ENCODE measurements around the gene EN2. TPM values are rescaled to one million over a fixed set of nuclear protein-coding genes. Genes with fewer than 3 reads are reported as not detected.

Gene EN2
- total RNA-seq, 2 donors from 2014 or later, result not detected

- H3K4me1 ChIP-seq (ENCODE audit: control insufficient read depth, insufficient read depth, low read length), result no peaks in the 10 kb centered on the region
- peaks cover 86% of the 10 kb centered on the region for H3K27me3 Mint-ChIP-seq (ENCODE audit: insufficient read depth)
- 90 to 98% methylated on average over 7 to 11 of the region's 11 CpGs for WGBS, 2 experiments (ENCODE audit: insufficient coverage in 1 of 2, insufficient read length in 1 of 2)
- H3K4me3 Mint-ChIP-seq, result no peak overlapping the region
- H3K9ac ChIP-seq (ENCODE audit: extremely low read depth, low read length, poor library complexity, severe bottlenecking), result no peak overlapping the region
- no peak overlapping the region for H3K27ac Mint-ChIP-seq
- H3K4me3 ChIP-seq (ENCODE audit: low read length), result no peak overlapping the region
- H3K36me3 ChIP-seq (ENCODE audit: control insufficient read depth, insufficient read depth, low read length), result no peaks in the 10 kb centered on the region
- peaks cover 86% of the 10 kb centered on the region for H3K27me3 ChIP-seq (ENCODE audit: control insufficient read depth, insufficient read depth, low read length, poor library complexity, severe bottlenecking)
- no peaks in the 10 kb centered on the region for H3K9me3 ChIP-seq (ENCODE audit: control insufficient read depth, low read length)
- TF ChIP-seq CTCF (conservative IDR thresholded peaks at IDR 0.05), result no peak
- H3K9me3 Mint-ChIP-seq, result no peaks in the 10 kb centered on the region
- no peak for DNase-seq
- no peaks in the 10 kb centered on the region for H3K36me3 Mint-ChIP-seq (ENCODE audit: low read depth)
- no peak overlapping the region for H3K27ac ChIP-seq (ENCODE audit: low read depth, low read length)
- H3K4me1 Mint-ChIP-seq, result peaks cover 3% of the 10 kb centered on the region
Observed at GRCh38 chr7:155481764-155482163, 23.8 kb downstream of the EN2 start.

- Histone ChIP-seq H3K4me3 (ENCODE audit: low read length) (no peak overlapping the region), H3K9ac (ENCODE audit: extremely low read depth, low read length, poor library complexity, severe bottlenecking) (no peak overlapping the region), H3K36me3 (ENCODE audit: control insufficient read depth, insufficient read depth, low read length) (no peaks in the 10 kb centered on the region), H3K4me1 (ENCODE audit: control insufficient read depth, insufficient read depth, low read length) (no peaks in the 10 kb centered on the region), H3K27ac (ENCODE audit: low read depth, low read length) (peak overlapping the region; percentile 19), H3K9me3 (ENCODE audit: control insufficient read depth, low read length) (no peaks in the 10 kb centered on the region), H3K27me3 (ENCODE audit: control insufficient read depth, insufficient read depth, low read length, poor library complexity, severe bottlenecking) (peaks cover 86% of the 10 kb centered on the region)
- Mint-ChIP-seq H3K9me3 (no peaks in the 10 kb centered on the region), H3K4me1 (peaks cover 3% of the 10 kb centered on the region), H3K36me3 (ENCODE audit: low read depth) (no peaks in the 10 kb centered on the region), H3K27ac (no peak overlapping the region), H3K4me3 (no peak overlapping the region), H3K27me3 (ENCODE audit: insufficient read depth) (peaks cover 86% of the 10 kb centered on the region)
- TF ChIP-seq CTCF (conservative IDR thresholded peaks at IDR 0.05), result no peak
- no peak for DNase-seq
- 67 to 68% methylated on average over 14 to 17 of the region's 17 CpGs for WGBS, 2 experiments (ENCODE audit: insufficient coverage in 1 of 2, insufficient read length in 1 of 2)
Observed at GRCh38 chr7:155482511-155483183, 24.7 kb downstream of the EN2 start.

- H3K4me1 Mint-ChIP-seq, result peaks cover 3% of the 10 kb centered on the region
- 19 to 29% methylated on average over 10 to 13 of the region's 13 CpGs for WGBS, 2 experiments (ENCODE audit: insufficient coverage in 1 of 2, insufficient read length in 1 of 2)
- Histone ChIP-seq H3K4me3 (ENCODE audit: low read length) (no peak overlapping the region), H3K9me3 (ENCODE audit: control insufficient read depth, low read length) (no peaks in the 10 kb centered on the region), H3K27ac (ENCODE audit: low read depth, low read length) (peak overlapping the region; percentile 19), H3K9ac (ENCODE audit: extremely low read depth, low read length, poor library complexity, severe bottlenecking) (no peak overlapping the region), H3K27me3 (ENCODE audit: control insufficient read depth, insufficient read depth, low read length, poor library complexity, severe bottlenecking) (peaks cover 86% of the 10 kb centered on the region), H3K4me1 (ENCODE audit: control insufficient read depth, insufficient read depth, low read length) (no peaks in the 10 kb centered on the region), H3K36me3 (ENCODE audit: control insufficient read depth, insufficient read depth, low read length) (no peaks in the 10 kb centered on the region)
- H3K36me3 Mint-ChIP-seq (ENCODE audit: low read depth), result no peaks in the 10 kb centered on the region
- no peak for TF ChIP-seq CTCF (conservative IDR thresholded peaks at IDR 0.05)
- peaks cover 86% of the 10 kb centered on the region for H3K27me3 Mint-ChIP-seq (ENCODE audit: insufficient read depth)
- no peaks in the 10 kb centered on the region for H3K9me3 Mint-ChIP-seq
- DNase-seq, result no peak
- no peak overlapping the region for H3K27ac Mint-ChIP-seq
- no peak overlapping the region for H3K4me3 Mint-ChIP-seq
Observed at GRCh38 chr7:155483245-155483644, 25.3 kb downstream of the EN2 start.

Measured in endodermal cell (in vitro differentiated cells).